B cell (primary cell): ENCODE measurements around the gene NT5DC3.

Experiments
- CTCF ChIP-seq: fragments of 200-600 bp; IDR thresholded peaks from one replicate; pipeline ENCODE4 v1.8.0; 2022; ENCODE audit warnings: antibody characterized with exemption, mild to moderate bottlenecking
- EZH2 ChIP-seq: IDR thresholded peaks from 2 replicates; pipeline ENCODE4 v1.6.1; 2012; ENCODE audit warnings: borderline replicate concordance, low read depth, mild to moderate bottlenecking, moderate library complexity, low read length; ENCODE audit not compliant: insufficient read depth, poor library complexity, severe bottlenecking

GRCh38 chr12:103840876-103841689 is at the start of gene NT5DC3:
- TF ChIP-seq CTCF: no peak
- no peak for TF ChIP-seq EZH2
